Keratinocyte (primary cell): Measurements from ENCODE around the gene CYTH1.

Experiments used
- EZH2 ChIP-seq: IDR thresholded peaks from one replicate; pipeline ENCODE4 v1.6.1; 2012; ENCODE audit warnings: inconsistent platforms, mild to moderate bottlenecking, low read length, moderate library complexity
- TF ChIP-seq, protein P1 (sequence below), 3 experiments: IDR thresholded peaks in 1 of 3; conservative IDR thresholded peaks in 1 of 3; optimal IDR thresholded peaks in 1 of 3; 2 replicates in 2 of 3; 3 replicates in 1 of 3; pipeline versions ENCODE3 to v1.5.1; 2011; ENCODE audit warnings: low read length in 3 of 3, mild to moderate bottlenecking in 3 of 3, moderate library complexity in 2 of 3, control low read depth in 1 of 3, inconsistent platforms in 1 of 3; ENCODE audit not compliant: insufficient read depth in 2 of 3; ENCODE audit errors: extremely low read depth in 1 of 3

- TF ChIP-seq, protein P1, sequence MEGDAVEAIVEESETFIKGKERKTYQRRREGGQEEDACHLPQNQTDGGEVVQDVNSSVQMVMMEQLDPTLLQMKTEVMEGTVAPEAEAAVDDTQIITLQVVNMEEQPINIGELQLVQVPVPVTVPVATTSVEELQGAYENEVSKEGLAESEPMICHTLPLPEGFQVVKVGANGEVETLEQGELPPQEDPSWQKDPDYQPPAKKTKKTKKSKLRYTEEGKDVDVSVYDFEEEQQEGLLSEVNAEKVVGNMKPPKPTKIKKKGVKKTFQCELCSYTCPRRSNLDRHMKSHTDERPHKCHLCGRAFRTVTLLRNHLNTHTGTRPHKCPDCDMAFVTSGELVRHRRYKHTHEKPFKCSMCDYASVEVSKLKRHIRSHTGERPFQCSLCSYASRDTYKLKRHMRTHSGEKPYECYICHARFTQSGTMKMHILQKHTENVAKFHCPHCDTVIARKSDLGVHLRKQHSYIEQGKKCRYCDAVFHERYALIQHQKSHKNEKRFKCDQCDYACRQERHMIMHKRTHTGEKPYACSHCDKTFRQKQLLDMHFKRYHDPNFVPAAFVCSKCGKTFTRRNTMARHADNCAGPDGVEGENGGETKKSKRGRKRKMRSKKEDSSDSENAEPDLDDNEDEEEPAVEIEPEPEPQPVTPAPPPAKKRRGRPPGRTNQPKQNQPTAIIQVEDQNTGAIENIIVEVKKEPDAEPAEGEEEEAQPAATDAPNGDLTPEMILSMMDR (optimal IDR thresholded peaks at IDR 0.05 in 1 of 3, IDR thresholded peaks at IDR 0.05 in 1 of 3, conservative IDR thresholded peaks at IDR 0.05 in 1 of 3; ENCODE audit: extremely low read depth in 1 of 3, insufficient read depth in 2 of 3, low read length in 3 of 3): no peak
- no peak for TF ChIP-seq EZH2
Measured at GRCh38 chr17:78677303-78678221, 104.5 kb downstream of the CYTH1 start.
